ENCODE results near the gene RNF26.
A peak's percentile ranks its signal among the peaks of the same experiment; 100 is the strongest.
"Not testable (repeated sequence)": the region's sequence is repeated elsewhere in the genome, so short reads cannot be mapped to it uniquely, and the experiment has no call there.

Gene RNF26

GRCh38 chr11:119380160-119380826 lies 46.0 kb downstream of the RNF26 start:
- no peak for DNase-seq

- no peak for DNase-seq
Measured at GRCh38 chr11:119380827-119381180, 46.5 kb downstream of the RNF26 start.

GRCh38 chr11:119381181-119381988 lies 47.1 kb downstream of the RNF26 start, which contains the start of gene USP2:
TSS of gene USP2 (minus strand) at chr11:119381690. CDS start at chr11:119373480, 8,210 bp downstream.
- peak in 50 of 51 donors; percentile 73 to 99 (median 95) for DNase-seq

DNA sequence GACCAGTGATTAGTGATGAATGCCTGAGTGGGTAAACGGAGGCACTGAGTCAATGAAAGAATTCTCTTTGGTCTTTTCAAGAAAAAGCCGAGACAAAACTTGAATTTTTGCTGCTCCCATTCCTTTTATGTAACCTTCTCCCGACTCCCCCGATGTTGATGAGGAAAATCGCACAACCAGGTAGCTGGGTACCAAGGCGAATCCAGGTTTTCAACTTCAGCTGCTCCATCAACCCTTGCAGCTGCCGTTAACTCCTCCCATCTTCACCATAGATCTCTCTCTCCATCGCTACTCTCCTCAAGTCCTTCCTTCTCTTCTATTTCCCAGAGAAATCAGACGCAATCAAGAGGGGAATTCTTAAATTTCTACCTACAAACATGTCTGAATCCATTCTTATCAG lies 47.8 kb downstream of the RNF26 start:
- DNase-seq = no peak

DNA sequence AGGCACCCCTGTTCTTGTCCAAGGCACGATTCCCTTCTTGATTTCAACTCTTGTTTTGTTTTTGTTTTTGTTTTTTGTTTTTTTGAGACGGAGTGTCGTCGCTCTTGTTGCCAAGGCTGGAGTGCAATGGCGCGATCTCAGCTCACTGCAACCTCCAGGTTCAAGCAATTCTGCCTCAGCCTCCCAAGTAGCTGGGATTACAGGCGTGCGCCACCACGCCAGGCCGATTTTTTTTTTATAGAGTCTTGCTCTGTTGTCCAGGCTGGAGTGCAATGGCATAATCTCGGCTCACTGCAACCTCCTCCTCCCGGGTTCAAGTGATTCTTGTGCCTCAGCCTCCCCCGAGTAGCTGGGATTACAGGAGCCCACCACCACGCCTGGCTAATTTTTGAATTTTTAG lies 48.2 kb downstream of the RNF26 start:
- DNase-seq = not testable (repeated sequence)

DNA sequence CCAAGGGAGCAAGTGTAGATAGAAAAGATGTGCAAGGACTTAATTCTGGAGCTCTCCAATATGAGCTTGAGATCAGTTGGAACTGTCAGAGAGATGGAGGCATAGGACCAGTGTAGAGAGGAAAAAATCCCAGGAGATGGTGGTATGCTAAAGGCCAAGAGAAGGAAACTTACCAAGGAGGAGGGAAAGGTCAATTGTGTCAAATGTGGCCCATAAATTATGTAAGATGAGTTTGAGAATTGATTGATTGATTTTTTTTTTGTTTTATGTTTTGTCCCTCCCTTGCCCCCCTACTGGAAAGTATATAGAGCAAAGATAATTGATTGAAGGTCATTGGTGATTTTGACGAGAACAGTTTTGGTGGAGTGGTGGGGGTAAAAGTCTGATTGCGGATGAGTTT lies 50.0 kb downstream of the RNF26 start:
- no peak for DNase-seq

Data from hypothalamus (tissue), 51 donors.